Measurements from ENCODE around the gene VDR. TPM values are rescaled to one million over a fixed set of nuclear protein-coding genes. Genes with fewer than 3 reads are reported as not detected.

The VDR gene
- total RNA-seq, 1 donor from 2014 or later, result 0.54 TPM

DNA sequence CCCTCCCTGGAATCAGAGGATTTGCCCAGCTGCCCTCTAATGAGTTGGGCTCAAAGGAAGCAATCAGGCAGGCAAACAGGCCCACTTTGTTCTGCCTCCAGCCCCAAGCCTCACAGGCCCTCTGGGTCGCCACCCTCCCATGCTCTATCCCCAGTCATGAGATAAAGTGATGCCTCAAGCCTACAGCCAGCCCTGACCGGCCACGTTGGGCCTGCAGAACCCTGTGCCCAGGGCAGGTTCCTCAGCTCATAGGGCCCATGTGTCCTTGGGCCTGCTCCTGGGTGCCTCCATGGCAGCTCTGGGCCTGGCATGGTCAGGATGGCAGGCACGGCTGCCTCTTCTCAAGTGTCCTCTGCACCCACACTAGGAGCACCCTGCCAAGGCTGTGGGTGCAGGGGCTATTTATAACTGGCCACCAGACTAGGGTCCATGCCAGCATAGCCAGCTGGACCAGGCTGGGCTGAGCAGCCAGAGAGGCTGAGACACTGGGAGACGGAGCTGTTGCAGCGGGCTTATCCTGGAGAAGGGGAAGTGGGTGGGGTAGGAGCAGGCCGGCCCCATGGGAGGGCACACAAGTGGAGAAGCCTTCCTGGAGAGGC, 105.3 kb downstream of the VDR start:
- Mint-ChIP-seq H3K27ac (no peak overlapping the region), H3K9me3 (no peaks in the 10 kb centered on the region), H3K4me1 (peaks cover 26% of the 10 kb centered on the region), H3K4me3 (no peak overlapping the region), H3K27me3 (ENCODE audit: low read depth) (no peaks in the 10 kb centered on the region), H3K36me3 (peaks cover 4% of the 10 kb centered on the region)
- TF ChIP-seq CTCF (IDR thresholded peaks at IDR 0.05; ENCODE audit: unreplicated experiment), result no peak
- no peak for DNase-seq (ENCODE audit: low spot score in 2 of 2, unreplicated experiment in 2 of 2)

GRCh38 chr12:47798382-47798948, 106.3 kb downstream of the VDR start:
- no peak overlapping the region for H3K4me3 Mint-ChIP-seq
- no peak for TF ChIP-seq CTCF (IDR thresholded peaks at IDR 0.05; ENCODE audit: unreplicated experiment)
- H3K27ac Mint-ChIP-seq, result no peak overlapping the region
- H3K4me1 Mint-ChIP-seq, result peaks cover 17% of the 10 kb centered on the region
- H3K27me3 Mint-ChIP-seq (ENCODE audit: low read depth), result no peaks in the 10 kb centered on the region
- no peak for DNase-seq (ENCODE audit: low spot score in 2 of 2, unreplicated experiment in 2 of 2)
- no peaks in the 10 kb centered on the region for H3K9me3 Mint-ChIP-seq
- peaks cover 9% of the 10 kb centered on the region for H3K36me3 Mint-ChIP-seq

GRCh38 chr12:47797441-47797840, 107.4 kb downstream of the VDR start:
- H3K4me3 Mint-ChIP-seq, result no peak overlapping the region
- H3K4me1 Mint-ChIP-seq, result peaks cover 7% of the 10 kb centered on the region
- no peaks in the 10 kb centered on the region for H3K9me3 Mint-ChIP-seq
- no peak overlapping the region for H3K27ac Mint-ChIP-seq
- no peaks in the 10 kb centered on the region for H3K27me3 Mint-ChIP-seq (ENCODE audit: low read depth)
- H3K36me3 Mint-ChIP-seq, result peaks cover 13% of the 10 kb centered on the region
- TF ChIP-seq CTCF (IDR thresholded peaks at IDR 0.05; ENCODE audit: unreplicated experiment), result no peak
- no peak for DNase-seq (ENCODE audit: low spot score in 2 of 2, unreplicated experiment in 2 of 2)

GRCh38 chr12:47795814-47796411, 108.9 kb downstream of the VDR start:
- Mint-ChIP-seq H3K27me3 (ENCODE audit: low read depth) (no peaks in the 10 kb centered on the region), H3K4me3 (no peak overlapping the region), H3K4me1 (no peaks in the 10 kb centered on the region), H3K36me3 (peaks cover 17% of the 10 kb centered on the region), H3K27ac (no peak overlapping the region), H3K9me3 (no peaks in the 10 kb centered on the region)
- no peak for DNase-seq (ENCODE audit: low spot score in 2 of 2, unreplicated experiment in 2 of 2)
- no peak for TF ChIP-seq CTCF (IDR thresholded peaks at IDR 0.05; ENCODE audit: unreplicated experiment)

GRCh38 chr12:47795121-47795813, 109.5 kb downstream of the VDR start:
- H3K27ac Mint-ChIP-seq, result no peak overlapping the region
- no peaks in the 10 kb centered on the region for H3K9me3 Mint-ChIP-seq
- no peak for DNase-seq (ENCODE audit: low spot score in 2 of 2, unreplicated experiment in 2 of 2)
- peaks cover 21% of the 10 kb centered on the region for H3K36me3 Mint-ChIP-seq
- no peaks in the 10 kb centered on the region for H3K27me3 Mint-ChIP-seq (ENCODE audit: low read depth)
- no peak overlapping the region for H3K4me3 Mint-ChIP-seq
- H3K4me1 Mint-ChIP-seq, result no peaks in the 10 kb centered on the region
- TF ChIP-seq CTCF (IDR thresholded peaks at IDR 0.05; ENCODE audit: unreplicated experiment), result no peak
